ENCODE measurements around the gene PPP1R26. TPM values are rescaled to one million over a fixed set of nuclear protein-coding genes. Genes with fewer than 3 reads are reported as not detected.

The PPP1R26 gene
- total RNA-seq, 4 donors from 2014 or later: 5.1 to 16.0 (median 11.1) TPM

DNA sequence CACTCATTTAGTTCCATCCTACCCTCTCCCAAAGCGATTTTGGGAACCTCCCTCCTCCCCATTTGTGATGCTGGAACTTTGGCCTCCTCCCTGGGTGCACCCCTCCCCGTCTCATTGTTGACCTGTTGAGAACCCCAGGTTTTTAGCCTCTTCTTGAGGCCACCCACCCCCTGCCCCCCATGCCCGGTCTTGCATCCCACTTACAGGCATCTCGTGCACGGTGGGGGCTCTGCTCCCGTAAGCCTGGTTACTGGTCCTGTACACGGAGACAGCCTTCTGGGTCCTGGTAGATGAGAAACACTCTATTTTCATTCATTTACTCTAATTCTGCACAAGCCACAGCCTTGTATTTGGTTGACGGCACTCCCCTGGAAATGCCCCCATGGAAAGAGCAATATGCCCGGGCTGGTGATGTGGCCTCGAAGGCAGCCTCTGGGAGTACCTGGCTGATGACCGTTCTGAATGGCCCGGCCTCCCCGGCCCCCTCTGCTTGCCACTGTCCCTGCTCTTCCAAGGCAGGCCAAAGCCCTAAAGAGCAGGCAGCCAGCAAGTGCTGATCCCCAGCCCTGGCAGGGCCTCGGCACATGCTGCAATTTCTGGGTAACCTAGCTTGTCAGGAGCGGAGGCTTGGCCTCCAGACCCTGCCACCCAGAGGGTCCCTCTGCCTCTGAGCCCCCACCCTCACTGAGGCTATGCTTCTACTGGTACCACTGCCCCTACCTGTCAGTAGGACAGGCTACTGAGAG lies 19.0 kb downstream of the PPP1R26 start:
- TF ChIP-seq, protein P1, sequence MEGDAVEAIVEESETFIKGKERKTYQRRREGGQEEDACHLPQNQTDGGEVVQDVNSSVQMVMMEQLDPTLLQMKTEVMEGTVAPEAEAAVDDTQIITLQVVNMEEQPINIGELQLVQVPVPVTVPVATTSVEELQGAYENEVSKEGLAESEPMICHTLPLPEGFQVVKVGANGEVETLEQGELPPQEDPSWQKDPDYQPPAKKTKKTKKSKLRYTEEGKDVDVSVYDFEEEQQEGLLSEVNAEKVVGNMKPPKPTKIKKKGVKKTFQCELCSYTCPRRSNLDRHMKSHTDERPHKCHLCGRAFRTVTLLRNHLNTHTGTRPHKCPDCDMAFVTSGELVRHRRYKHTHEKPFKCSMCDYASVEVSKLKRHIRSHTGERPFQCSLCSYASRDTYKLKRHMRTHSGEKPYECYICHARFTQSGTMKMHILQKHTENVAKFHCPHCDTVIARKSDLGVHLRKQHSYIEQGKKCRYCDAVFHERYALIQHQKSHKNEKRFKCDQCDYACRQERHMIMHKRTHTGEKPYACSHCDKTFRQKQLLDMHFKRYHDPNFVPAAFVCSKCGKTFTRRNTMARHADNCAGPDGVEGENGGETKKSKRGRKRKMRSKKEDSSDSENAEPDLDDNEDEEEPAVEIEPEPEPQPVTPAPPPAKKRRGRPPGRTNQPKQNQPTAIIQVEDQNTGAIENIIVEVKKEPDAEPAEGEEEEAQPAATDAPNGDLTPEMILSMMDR (IDR thresholded peaks at IDR 0.05; ENCODE audit: low read depth): no peak

DNA sequence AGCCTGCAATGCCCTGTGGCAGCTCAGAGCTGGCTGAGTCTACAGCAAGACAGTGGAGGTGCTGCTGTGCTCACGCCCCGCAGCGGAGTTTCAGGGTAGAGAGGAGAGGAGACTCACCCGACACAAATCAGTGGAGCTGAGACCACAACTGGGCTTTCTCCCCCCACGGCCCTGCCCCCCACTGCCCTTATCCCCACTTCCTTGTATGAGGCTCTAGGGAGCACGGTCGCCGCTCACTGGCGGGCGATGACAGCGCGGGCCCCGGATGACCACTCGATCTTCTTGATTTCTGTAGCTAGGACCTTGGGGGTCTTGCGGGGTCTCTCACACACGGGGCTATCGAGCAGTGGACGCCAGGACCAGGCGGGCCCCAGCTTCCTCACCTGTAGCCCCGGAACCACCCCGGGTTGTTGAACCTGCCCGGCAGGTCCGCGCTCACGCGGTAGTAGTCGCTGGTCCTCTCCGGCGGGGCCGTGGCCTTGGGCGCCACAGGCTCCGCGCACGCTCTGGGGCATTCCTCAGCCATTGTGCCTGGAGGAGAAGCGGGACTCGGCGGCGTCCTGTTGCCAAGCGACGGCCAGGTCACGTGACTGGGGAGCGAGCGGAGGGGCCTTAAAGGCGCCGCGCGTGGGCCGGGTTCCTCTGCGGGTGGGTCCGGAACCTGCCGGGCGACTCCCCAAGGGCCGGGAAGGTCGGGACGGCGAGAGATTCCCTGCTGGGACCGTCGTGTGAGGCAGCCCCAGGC lies 19.9 kb downstream of the PPP1R26 start:
- TF ChIP-seq, protein P1 (IDR thresholded peaks at IDR 0.05; ENCODE audit: low read depth): no peak

DNA sequence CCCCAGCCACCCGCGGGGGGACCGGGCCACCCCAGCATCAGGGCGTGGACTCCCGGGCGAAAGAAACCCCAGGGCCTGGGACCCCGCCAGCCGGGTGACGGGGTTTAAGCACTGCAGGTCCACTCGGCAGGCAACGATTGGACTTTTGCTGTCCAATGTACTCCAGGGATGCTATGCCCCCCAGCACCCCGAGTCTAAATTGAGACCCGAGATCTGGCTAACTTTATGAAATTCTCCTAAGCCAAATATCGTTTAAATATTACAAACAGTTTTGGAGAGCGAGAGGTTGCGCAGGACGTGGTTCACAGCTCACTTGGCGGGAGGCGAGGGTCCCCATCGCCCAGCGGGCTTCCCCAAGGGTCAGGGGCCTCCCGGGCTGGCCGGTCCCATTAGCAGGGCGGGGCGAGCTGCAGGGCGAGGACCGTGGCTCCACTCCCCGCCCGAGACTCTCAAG lies 20.5 kb downstream of the PPP1R26 start:
- TF ChIP-seq, protein P1 (IDR thresholded peaks at IDR 0.05; ENCODE audit: low read depth): no peak

DNA sequence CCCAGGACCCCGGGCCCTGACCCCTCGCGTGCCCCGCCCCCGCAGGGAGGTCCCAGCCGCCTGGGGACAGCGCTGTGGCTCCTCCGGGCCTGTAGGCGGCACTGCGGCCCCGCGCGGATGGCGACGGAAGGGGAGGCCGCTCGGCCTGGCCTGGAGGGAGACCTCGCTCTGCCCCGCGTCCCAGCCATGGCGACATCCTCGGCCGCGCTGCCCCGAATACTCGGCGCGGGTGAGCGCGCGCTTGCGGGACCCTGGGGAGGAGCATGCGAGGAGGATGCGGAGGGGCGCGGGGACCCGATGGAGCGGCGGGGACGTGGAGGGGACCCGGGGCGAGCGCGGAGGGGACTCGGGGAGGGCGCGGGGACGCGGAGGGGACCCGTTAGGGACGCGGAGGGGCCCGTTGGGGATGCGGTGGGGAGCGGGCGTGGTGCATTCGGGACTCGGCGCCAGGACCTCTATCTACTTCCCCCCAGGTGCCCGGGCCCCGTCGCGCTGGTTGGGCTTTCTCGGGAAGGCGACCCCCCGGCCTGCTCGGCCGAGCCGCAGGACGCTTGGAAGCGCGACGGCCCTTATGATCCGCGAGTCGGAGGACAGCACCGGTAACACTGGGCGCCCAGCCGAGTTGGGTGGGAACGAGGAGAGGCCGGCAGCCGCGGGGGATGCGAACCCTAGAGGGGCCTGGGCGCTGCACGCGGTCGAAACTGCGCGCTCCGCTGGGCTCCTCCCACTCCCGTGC lies 21.1 kb downstream of the PPP1R26 start, which contains the start of gene MRPS2:
Gene MRPS2 (plus strand): TSS at position 158 of the 736 bp plus-strand sequence. CDS start 29 bp downstream, at position 187.
- TF ChIP-seq, protein P1 (IDR thresholded peaks at IDR 0.05; ENCODE audit: low read depth): no peak

DNA sequence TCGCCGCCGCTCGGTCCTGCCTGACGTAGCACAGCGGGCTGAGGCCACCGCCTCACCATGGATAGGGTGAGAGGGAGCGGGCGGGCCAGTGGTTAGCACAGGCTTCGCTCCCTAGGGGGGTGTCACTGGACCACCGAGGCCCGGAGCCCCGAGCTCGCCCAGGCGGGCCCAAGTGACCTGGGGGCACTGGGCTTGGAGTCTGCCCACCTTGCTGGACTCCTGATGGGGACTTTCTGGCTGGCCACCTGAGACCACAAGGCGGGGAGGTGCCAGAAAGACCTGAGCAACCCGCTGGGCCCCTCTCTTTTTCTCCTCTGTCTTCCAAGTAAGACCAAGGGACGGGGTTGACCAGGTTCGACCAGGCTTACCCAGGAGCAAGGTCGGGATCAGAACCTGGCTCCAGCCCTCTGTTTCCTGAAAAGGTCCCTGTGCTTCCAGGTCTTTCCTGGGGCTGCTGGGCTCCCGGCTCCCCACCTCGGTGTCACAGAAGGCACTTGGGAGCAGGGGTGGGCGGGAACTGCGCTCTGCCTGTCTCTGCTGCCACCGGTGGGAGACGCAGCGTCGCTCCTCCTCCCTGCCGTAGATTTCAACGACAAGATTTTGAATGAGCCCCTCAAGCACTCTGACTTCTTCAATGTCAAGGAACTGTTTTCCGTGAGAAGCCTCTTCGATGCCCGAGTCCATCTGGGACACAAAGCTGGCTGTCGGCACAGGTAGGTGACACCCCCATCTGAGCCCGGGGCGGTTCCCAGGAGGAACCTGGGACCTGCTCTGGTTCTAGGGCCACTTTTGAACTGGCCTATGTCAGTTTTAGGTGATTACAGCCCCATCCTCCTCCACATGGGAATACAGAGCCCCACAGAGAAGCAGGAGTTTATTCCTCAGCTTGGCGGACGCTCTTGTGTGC lies 21.9 kb downstream of the PPP1R26 start:
- TF ChIP-seq, protein P1 (IDR thresholded peaks at IDR 0.05; ENCODE audit: low read depth): no peak

DNA sequence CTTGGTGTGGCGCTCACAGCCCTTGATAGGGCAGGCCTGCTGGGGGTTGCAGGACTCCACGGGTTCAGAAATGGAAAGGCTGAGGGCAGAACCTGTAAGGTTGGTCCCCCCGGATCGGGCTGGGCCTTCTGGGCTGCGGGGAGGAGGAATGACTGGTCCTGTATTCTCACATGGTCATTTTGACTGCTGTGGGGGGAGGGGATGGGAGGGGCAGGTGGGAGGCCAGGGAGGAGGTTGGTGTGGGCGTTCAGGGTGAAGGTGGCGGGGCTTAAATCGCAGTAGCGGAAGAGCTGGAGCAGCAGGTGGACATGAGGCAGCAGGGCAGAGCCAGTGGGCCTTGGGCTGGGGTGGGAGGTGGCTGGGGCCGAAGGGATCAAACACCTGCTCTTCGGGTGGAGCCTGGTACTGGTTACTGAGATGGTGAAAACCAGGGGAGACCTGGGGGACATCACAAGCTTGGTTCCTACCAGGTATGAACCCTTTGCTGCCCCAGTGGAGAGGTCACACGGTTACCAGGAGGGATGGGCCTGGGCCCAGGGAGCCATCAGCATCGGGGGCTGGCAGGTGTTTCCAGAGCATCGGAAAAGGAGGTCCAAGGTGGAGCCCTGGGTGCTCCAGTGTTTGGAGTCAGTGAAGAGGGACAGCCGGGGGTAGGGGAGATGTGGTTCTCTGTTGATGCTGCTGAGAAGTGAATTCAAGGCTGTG lies 22.7 kb downstream of the PPP1R26 start:
- TF ChIP-seq, protein P1 (IDR thresholded peaks at IDR 0.05; ENCODE audit: low read depth): no peak

Data from subcutaneous adipose tissue (tissue), 4 donors.